ENCODE measurements around the gene LDOC1. TPM values are rescaled to one million over a fixed set of nuclear protein-coding genes. Genes with fewer than 3 reads are reported as not detected.

The LDOC1 gene
- total and polyA plus RNA-seq, 2 donors (not counting 1 experiment from before 2014, with no cell fraction given) = 11.5 to 11.9 TPM

DNA sequence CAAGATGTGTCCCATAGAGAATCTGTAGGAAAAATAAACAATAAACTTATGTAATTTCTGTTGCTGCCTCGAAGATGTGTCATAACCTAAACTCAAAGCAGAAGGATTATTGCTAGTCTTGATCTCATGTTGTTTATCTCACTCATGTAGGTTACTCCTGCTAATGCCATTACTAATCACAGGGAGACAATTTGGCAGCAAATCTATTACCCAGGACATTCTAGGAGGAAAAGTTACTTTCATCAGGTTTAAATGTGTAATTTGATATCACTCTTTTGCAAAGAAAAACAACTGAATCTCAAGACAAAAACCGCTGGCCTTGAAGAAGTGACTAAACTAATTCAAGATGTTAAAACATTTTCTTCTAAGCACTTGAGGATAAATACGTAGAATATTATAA, 34.0 kb downstream of the LDOC1 start:
- no peak for TF ChIP-seq EZH2 (IDR thresholded peaks at IDR 0.05; ENCODE audit: low read length, missing control alignments)
- TF ChIP-seq CTCF (conservative IDR thresholded peaks at IDR 0.05 in 1 of 2, IDR thresholded peaks at IDR 0.05 in 1 of 2; ENCODE audit: low read depth in 1 of 2, low read length in 2 of 2) = no peak
- no peaks in the 10 kb centered on the region for H3K36me3 ChIP-seq (ENCODE audit: control insufficient read depth, insufficient read depth, low read length)
- H3K4me3 ChIP-seq (replicated peaks in 1 of 4; ENCODE audit: control extremely low read depth in 1 of 4, insufficient read depth in 1 of 4, low read depth in 3 of 4, low read length in 4 of 4) = no peak overlapping the region
- H3K9me3 ChIP-seq (ENCODE audit: control insufficient read depth, insufficient read depth, low read depth, low read length) = no peaks in the 10 kb centered on the region
- no peak overlapping the region for H3K27ac ChIP-seq (ENCODE audit: insufficient read depth, low read length)
- H3K4me2 ChIP-seq (ENCODE audit: extremely low read depth, insufficient read depth, low read length) = no peak overlapping the region
- no peak overlapping the region for H2AFZ ChIP-seq (ENCODE audit: low read length)
- H3K79me2 ChIP-seq (ENCODE audit: control insufficient read depth, insufficient read depth, low read length) = no peaks in the 10 kb centered on the region
- H3K9ac ChIP-seq (ENCODE audit: insufficient read depth, low read length) = no peak overlapping the region
- H3K4me1 ChIP-seq (ENCODE audit: control insufficient read depth, extremely low read depth, insufficient read depth, low read length) = no peaks in the 10 kb centered on the region
- no peaks in the 10 kb centered on the region for H3K27me3 ChIP-seq (ENCODE audit: control insufficient read depth, insufficient read depth, low read length)
- DNase-seq (ENCODE audit: low read depth in 2 of 2) = no peak
- no peaks in the 10 kb centered on the region for H4K20me1 ChIP-seq (ENCODE audit: control insufficient read depth, extremely low read depth, insufficient read depth, low read length)

DNA sequence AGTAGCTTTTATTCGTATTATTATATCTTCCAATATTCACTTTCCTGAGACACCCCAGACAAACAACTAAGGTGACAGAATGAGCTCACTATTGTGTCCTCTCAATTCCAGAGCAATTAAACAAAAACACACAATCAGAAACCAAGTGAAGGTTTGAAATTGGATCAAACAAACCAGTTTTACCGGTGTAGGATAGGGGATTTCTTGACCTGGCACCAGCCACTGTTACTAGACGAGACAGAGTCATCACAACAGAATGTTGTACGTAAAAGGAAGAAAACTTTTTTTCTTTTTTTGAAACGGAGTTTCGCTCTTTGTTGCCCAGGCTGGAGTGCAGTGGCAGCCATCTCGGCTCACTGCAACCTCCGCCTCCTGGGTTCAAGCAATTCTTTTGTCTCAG, 43.7 kb downstream of the LDOC1 start:
- Histone ChIP-seq H3K36me3 (ENCODE audit: control insufficient read depth, insufficient read depth, low read length) (no peaks in the 10 kb centered on the region), H3K9ac (ENCODE audit: insufficient read depth, low read length) (no peak overlapping the region)
- DNase-seq (ENCODE audit: low read depth in 2 of 2) = no peak

DNA sequence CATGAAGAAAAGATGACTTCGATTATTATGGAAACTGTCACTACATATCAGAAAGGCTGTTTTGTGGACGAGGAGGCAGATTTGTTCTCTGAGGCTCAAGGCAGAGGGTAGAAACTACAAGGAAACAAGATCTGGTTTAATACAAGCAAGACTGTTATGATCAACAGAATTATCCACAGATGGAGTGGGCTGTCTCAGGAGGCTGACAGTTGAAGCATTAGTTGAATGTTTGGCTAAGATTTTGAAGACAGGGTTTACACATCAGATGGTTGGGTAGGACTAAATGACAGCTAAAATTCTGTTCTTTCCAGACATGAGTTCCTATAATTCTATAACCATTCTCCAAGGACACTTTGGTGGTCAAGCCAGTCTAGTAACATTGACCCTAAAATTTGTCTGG, 49.8 kb downstream of the LDOC1 start:
- TF ChIP-seq CTCF (conservative IDR thresholded peaks at IDR 0.05 in 1 of 2, IDR thresholded peaks at IDR 0.05 in 1 of 2; ENCODE audit: low read depth in 1 of 2, low read length in 2 of 2) (no peak), EZH2 (IDR thresholded peaks at IDR 0.05; ENCODE audit: low read length, missing control alignments) (no peak)
- no peak overlapping the region for H2AFZ ChIP-seq (ENCODE audit: low read length)
- no peak overlapping the region for H3K4me3 ChIP-seq (replicated peaks in 1 of 4; ENCODE audit: control extremely low read depth in 1 of 4, insufficient read depth in 1 of 4, low read depth in 3 of 4, low read length in 4 of 4)
- H3K4me2 ChIP-seq (ENCODE audit: extremely low read depth, insufficient read depth, low read length) = no peak overlapping the region
- no peaks in the 10 kb centered on the region for H3K79me2 ChIP-seq (ENCODE audit: control insufficient read depth, insufficient read depth, low read length)
- no peaks in the 10 kb centered on the region for H3K36me3 ChIP-seq (ENCODE audit: control insufficient read depth, insufficient read depth, low read length)
- no peaks in the 10 kb centered on the region for H3K9me3 ChIP-seq (ENCODE audit: control insufficient read depth, insufficient read depth, low read depth, low read length)
- H3K27ac ChIP-seq (ENCODE audit: insufficient read depth, low read length) = no peak overlapping the region
- H3K4me1 ChIP-seq (ENCODE audit: control insufficient read depth, extremely low read depth, insufficient read depth, low read length) = no peaks in the 10 kb centered on the region
- no peak for DNase-seq (ENCODE audit: low read depth in 2 of 2)
- H3K9ac ChIP-seq (ENCODE audit: insufficient read depth, low read length) = no peak overlapping the region
- H3K27me3 ChIP-seq (ENCODE audit: control insufficient read depth, insufficient read depth, low read length) = no peaks in the 10 kb centered on the region
- H4K20me1 ChIP-seq (ENCODE audit: control insufficient read depth, extremely low read depth, insufficient read depth, low read length) = no peaks in the 10 kb centered on the region

More for the DNA sequence above, 43.7 kb downstream of the LDOC1 start:
- Histone ChIP-seq H3K4me2 (ENCODE audit: extremely low read depth, insufficient read depth, low read length) (no peak overlapping the region), H3K79me2 (ENCODE audit: control insufficient read depth, insufficient read depth, low read length) (no peaks in the 10 kb centered on the region), H2AFZ (ENCODE audit: low read length) (no peak overlapping the region), H3K4me1 (ENCODE audit: control insufficient read depth, extremely low read depth, insufficient read depth, low read length) (no peaks in the 10 kb centered on the region), H3K4me3 (replicated peaks in 1 of 4; ENCODE audit: control extremely low read depth in 1 of 4, insufficient read depth in 1 of 4, low read depth in 3 of 4, low read length in 4 of 4) (no peak overlapping the region), H3K27ac (ENCODE audit: insufficient read depth, low read length) (no peak overlapping the region), H3K9me3 (ENCODE audit: control insufficient read depth, insufficient read depth, low read depth, low read length) (no peaks in the 10 kb centered on the region), H4K20me1 (ENCODE audit: control insufficient read depth, extremely low read depth, insufficient read depth, low read length) (no peaks in the 10 kb centered on the region), H3K27me3 (ENCODE audit: control insufficient read depth, insufficient read depth, low read length) (no peaks in the 10 kb centered on the region)
- TF ChIP-seq CTCF (conservative IDR thresholded peaks at IDR 0.05 in 1 of 2, IDR thresholded peaks at IDR 0.05 in 1 of 2; ENCODE audit: low read depth in 1 of 2, low read length in 2 of 2) = no peak
- TF ChIP-seq EZH2 (IDR thresholded peaks at IDR 0.05; ENCODE audit: low read length, missing control alignments) = no peak

Other genes starting within 250 kb of the LDOC1 start
- not detected in 2 replicates for gene SPANXB1, start 174.5 kb downstream of the LDOC1 start, total RNA-seq
- not detected in 2 replicates for gene SPANXB1, start 174.5 kb downstream of the LDOC1 start, polyA plus RNA-seq
- gene SPANXC, start 65.4 kb upstream of the LDOC1 start, total RNA-seq = not detected in 2 replicates
- gene SPANXC, start 65.4 kb upstream of the LDOC1 start, polyA plus RNA-seq = not detected in 2 replicates

Measured in fibroblast of lung (primary cell).